Fibroblast of pulmonary artery (primary cell): Measurements from ENCODE around the gene WDR86.

Experiments
- DNase-seq: peaks from one replicate; pipeline ENCODE4 v3.0.0-alpha.2; 2010; ENCODE audit warnings: low read depth
- H3K4me3 ChIP-seq: replicated peaks from 2 replicates; pipeline ENCODE4 v1.5.1; 2011; ENCODE audit warnings: low read depth, mild to moderate bottlenecking, control low read depth, low read length, moderate library complexity
- TF ChIP-seq, protein P1 (sequence below): IDR thresholded peaks from 2 replicates; pipeline ENCODE4 v1.5.1; 2011; ENCODE audit warnings: mild to moderate bottlenecking, control low read depth, low read length, inconsistent platforms; ENCODE audit errors: missing control alignments

Gene WDR86

DNA sequence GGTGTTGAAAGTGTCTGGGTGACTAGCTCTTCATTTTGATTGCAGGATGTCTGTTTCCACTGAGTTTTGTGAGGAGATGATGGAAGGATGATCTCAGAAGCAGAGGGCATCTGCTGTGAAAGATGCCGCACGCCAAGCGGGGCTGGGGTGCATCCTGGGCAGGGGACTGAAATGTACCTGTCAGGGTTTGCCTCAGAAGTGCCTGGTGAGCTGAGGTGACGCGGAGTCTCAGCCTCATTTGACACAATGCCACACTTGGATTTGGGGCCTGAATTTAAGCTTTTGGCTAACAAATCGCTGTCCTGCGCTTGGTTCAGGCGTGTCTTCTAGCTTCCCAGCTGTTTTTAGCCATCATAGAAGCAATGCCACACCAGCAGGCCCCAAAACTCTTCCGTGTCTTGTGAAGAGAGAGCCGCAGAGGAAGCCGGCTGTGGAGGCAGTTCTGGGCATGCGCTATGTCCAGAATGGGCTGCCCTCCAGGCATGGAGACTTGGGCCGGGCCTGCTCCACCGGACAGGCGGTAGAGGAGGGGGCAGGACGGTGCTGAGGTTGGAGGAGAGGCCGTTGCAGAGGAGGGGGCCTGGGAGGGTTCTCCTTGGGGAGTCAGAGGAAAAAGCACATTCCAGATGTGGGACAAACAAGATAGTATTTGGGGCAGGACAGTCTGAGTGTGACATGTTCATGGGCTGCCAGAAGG, 31.2 kb downstream of the WDR86 start:
- DNase-seq: no peak
- no peak overlapping the region for H3K4me3 ChIP-seq
- TF ChIP-seq, protein P1, sequence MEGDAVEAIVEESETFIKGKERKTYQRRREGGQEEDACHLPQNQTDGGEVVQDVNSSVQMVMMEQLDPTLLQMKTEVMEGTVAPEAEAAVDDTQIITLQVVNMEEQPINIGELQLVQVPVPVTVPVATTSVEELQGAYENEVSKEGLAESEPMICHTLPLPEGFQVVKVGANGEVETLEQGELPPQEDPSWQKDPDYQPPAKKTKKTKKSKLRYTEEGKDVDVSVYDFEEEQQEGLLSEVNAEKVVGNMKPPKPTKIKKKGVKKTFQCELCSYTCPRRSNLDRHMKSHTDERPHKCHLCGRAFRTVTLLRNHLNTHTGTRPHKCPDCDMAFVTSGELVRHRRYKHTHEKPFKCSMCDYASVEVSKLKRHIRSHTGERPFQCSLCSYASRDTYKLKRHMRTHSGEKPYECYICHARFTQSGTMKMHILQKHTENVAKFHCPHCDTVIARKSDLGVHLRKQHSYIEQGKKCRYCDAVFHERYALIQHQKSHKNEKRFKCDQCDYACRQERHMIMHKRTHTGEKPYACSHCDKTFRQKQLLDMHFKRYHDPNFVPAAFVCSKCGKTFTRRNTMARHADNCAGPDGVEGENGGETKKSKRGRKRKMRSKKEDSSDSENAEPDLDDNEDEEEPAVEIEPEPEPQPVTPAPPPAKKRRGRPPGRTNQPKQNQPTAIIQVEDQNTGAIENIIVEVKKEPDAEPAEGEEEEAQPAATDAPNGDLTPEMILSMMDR: no peak

DNA sequence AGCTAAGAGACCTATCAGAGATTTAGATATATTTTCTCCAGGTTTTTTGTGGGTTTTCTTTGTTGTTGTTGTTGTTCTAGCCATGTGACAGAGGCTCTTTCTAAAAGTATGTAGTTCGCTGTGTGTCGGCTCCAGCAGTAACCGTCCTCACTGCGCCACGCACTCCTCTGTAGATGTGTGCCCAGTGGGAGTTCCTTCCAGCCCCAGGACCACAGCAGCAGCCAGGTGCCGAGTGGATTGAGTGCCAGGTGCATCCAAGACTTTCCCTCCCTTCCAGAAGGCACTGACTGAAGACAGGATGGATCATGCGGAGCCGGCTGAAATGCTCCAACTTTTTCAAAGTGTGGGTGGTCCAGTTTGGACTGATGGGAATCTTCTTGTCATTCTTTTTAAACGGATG, 31.8 kb downstream of the WDR86 start:
- TF ChIP-seq, protein P1: no peak
- DNase-seq: no peak

DNA sequence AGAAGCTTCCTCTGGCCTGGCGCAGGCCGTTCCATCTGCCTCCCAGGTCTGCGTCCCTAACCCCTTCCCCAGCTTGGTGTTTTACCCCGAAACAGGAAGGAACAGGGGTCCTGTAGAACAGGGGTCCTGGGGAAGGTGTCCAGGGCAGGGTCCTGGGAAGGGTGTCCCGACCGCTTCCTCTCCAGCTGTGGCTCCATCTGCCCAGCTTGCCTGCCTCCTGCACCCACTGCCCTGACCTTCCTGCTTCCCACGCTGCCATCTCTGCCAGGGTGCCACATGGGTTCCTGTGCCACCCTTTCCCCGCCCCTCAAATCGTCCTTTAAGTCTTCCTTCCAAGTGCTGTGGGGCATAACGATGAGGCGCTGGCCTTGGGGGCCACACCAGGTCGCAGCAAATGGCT, 32.4 kb downstream of the WDR86 start:
- H3K4me3 ChIP-seq: no peak overlapping the region
- DNase-seq: no peak
- TF ChIP-seq, protein P1: no peak

More for the DNA sequence above, 31.8 kb downstream of the WDR86 start:
- no peak overlapping the region for H3K4me3 ChIP-seq

DNA sequence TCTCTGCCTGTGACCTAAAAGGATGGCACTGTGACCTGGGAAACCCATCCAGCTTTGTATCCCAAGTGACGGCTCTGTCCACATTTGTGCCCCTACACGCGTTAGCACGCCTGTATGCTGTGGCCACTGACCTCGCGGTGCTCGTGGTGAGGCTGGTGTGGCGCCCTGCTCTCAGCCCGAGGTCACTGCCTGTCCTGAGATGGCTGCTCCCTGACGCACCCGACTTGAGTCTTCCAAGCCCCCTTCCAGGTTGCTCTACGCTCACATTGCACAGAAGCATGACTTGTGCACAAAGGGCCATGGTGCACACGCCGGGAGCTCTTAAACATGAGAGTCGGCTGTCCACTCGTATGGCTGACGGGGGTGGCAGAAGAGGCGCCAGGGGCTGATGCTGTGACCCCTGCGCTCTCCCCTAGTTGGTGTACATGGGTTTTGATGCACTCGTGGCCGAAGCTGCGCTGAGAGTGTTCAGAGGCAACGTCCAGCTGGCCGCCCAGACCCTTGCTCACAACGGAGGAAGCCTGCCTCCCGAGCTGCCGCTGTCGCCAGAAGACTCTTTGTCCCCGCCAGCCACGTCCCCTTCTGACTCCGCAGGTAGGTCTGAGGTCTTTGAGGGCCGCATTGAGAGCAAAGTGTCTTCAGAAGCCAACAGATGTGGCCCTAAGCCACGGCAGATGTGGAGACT, 33.5 kb downstream of the WDR86 start:
- DNase-seq: no peak
- no peak overlapping the region for H3K4me3 ChIP-seq
- TF ChIP-seq, protein P1: no peak

DNA sequence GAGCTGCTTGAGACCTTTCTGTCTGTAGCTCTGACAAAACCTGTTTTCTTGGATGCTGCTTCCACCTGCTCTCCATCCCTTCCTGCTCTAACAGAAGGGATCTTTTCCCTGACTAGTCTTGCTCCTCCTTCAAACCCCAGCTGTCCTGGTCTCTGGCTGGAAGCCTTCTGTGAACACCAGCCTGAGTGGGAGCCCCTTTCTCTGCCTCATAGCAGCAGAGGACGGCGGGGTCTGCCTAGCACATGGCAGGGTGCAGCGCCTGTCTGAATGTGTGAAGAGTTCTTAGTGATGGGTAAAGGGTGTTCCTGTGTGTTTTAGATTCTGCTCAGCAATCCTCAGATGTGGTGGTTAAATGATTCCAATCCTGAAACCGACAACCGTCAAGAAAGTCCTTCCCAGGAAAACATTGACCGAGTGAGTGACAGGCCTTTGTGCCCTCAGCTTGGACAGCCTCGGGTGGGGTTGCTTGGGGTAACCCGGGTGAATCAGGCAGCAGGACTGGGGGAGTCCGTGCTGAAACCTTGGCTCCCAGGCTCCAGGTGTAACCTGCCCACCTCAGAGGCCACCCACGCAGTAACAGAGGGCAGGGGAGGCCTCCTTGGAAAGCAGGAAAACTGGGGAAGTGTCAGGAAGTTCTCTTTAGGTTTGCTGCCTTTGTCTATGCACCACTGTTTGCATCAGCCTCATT, 34.2 kb downstream of the WDR86 start:
- TF ChIP-seq, protein P1: no peak
- no peak for DNase-seq
- no peak overlapping the region for H3K4me3 ChIP-seq

DNA sequence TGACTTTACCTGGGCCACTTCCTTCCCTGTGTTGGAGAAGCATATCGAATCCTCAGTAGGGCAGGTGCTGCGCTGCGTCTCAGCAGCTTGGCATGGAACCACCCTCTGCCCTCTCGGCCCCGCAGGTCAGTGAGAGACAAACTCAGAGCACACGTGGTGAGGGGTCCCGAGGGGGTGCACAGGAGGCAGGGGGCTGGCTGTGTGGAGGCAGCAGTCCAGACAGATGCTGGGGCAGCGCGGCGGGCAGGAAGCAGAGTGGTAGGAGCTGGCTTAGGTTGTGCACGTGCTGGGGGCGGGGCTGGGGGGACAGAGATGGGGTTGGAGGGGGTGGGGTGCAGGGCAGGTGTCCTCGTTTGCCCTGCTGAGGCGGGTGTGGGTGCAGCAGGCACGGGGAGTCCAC, 35.1 kb downstream of the WDR86 start:
- no peak overlapping the region for H3K4me3 ChIP-seq
- TF ChIP-seq, protein P1: no peak
- no peak for DNase-seq
